Ishikawa (cell line): ENCODE results near the gene FRMD5.

Source experiments
- CEBPB ChIP-seq: IDR thresholded peaks from 2 replicates; pipeline ENCODE4 v1.6.1; 2012
- EP300 ChIP-seq: IDR thresholded peaks from 2 replicates; pipeline ENCODE4 v1.6.1; 2012; ENCODE audit warnings: borderline replicate concordance
- FOXM1 ChIP-seq: IDR thresholded peaks from 2 replicates; pipeline ENCODE4 v1.6.1; 2012; ENCODE audit warnings: low read depth, borderline replicate concordance
- NFIC ChIP-seq: IDR thresholded peaks from 2 replicates; pipeline ENCODE4 v1.6.1; 2012
- RAD21 ChIP-seq: IDR thresholded peaks from 2 replicates; pipeline ENCODE4 v1.6.1; 2012; ENCODE audit warnings: low read depth
- TEAD4 ChIP-seq: IDR thresholded peaks from 2 replicates; pipeline ENCODE4 v1.6.1; 2012
- YY1 ChIP-seq: IDR thresholded peaks from 2 replicates; pipeline ENCODE4 v1.6.1; 2012; ENCODE audit warnings: low read depth
- TF ChIP-seq, protein P1 (sequence below): IDR thresholded peaks from 2 replicates; pipeline ENCODE4 v1.6.1; 2012
- TF ChIP-seq, protein P2 (sequence below): IDR thresholded peaks from 2 replicates; pipeline ENCODE4 v1.6.1; 2012; ENCODE audit warnings: low read depth, mild to moderate bottlenecking
- TF ChIP-seq, protein P3 (sequence below): IDR thresholded peaks from 2 replicates; pipeline ENCODE4 v1.6.1; 2012

DNA sequence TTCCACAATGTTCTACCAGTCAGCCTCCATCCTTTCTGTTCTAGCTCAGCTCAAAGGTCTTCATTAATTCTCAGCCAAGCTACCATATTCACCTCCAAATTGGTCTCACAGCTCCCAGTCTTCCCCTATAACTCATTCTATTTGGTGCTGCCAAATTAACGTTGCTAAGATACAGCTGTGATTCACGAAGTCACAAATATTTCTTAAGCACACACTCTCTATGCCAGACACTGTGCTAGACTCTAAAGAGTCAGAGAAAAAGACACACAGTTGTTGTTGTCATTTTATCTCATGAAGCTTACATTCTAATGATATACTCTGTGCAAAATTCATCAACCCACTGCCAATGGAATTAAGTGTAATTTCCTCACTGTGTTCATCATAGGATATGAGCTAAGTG, 102.8 kb downstream of the FRMD5 start:
- TF ChIP-seq, protein P1, sequence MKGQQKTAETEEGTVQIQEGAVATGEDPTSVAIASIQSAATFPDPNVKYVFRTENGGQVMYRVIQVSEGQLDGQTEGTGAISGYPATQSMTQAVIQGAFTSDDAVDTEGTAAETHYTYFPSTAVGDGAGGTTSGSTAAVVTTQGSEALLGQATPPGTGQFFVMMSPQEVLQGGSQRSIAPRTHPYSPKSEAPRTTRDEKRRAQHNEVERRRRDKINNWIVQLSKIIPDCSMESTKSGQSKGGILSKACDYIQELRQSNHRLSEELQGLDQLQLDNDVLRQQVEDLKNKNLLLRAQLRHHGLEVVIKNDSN, result no peak
- no peak for TF ChIP-seq RAD21
- TF ChIP-seq, protein P2, sequence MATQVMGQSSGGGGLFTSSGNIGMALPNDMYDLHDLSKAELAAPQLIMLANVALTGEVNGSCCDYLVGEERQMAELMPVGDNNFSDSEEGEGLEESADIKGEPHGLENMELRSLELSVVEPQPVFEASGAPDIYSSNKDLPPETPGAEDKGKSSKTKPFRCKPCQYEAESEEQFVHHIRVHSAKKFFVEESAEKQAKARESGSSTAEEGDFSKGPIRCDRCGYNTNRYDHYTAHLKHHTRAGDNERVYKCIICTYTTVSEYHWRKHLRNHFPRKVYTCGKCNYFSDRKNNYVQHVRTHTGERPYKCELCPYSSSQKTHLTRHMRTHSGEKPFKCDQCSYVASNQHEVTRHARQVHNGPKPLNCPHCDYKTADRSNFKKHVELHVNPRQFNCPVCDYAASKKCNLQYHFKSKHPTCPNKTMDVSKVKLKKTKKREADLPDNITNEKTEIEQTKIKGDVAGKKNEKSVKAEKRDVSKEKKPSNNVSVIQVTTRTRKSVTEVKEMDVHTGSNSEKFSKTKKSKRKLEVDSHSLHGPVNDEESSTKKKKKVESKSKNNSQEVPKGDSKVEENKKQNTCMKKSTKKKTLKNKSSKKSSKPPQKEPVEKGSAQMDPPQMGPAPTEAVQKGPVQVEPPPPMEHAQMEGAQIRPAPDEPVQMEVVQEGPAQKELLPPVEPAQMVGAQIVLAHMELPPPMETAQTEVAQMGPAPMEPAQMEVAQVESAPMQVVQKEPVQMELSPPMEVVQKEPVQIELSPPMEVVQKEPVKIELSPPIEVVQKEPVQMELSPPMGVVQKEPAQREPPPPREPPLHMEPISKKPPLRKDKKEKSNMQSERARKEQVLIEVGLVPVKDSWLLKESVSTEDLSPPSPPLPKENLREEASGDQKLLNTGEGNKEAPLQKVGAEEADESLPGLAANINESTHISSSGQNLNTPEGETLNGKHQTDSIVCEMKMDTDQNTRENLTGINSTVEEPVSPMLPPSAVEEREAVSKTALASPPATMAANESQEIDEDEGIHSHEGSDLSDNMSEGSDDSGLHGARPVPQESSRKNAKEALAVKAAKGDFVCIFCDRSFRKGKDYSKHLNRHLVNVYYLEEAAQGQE, result no peak
- no peak for TF ChIP-seq CEBPB
- TF ChIP-seq EP300, result no peak
- no peak for TF ChIP-seq TEAD4
- no peak for TF ChIP-seq FOXM1
- TF ChIP-seq YY1, result no peak
- TF ChIP-seq, protein P3, sequence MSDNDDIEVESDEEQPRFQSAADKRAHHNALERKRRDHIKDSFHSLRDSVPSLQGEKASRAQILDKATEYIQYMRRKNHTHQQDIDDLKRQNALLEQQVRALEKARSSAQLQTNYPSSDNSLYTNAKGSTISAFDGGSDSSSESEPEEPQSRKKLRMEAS, result no peak
- no peak for TF ChIP-seq NFIC
